HG02938 (cell line): ENCODE results near the gene TMEM258.

Experiments used
- ATAC-seq: cut with Tn5 transposase; IDR thresholded peaks from one replicate; pipeline ENCODE4 v1.9.1; 2021; ENCODE audit warnings: mild to moderate bottlenecking, moderate library complexity; ENCODE audit not compliant: unreplicated experiment

TMEM258 gene

DNA sequence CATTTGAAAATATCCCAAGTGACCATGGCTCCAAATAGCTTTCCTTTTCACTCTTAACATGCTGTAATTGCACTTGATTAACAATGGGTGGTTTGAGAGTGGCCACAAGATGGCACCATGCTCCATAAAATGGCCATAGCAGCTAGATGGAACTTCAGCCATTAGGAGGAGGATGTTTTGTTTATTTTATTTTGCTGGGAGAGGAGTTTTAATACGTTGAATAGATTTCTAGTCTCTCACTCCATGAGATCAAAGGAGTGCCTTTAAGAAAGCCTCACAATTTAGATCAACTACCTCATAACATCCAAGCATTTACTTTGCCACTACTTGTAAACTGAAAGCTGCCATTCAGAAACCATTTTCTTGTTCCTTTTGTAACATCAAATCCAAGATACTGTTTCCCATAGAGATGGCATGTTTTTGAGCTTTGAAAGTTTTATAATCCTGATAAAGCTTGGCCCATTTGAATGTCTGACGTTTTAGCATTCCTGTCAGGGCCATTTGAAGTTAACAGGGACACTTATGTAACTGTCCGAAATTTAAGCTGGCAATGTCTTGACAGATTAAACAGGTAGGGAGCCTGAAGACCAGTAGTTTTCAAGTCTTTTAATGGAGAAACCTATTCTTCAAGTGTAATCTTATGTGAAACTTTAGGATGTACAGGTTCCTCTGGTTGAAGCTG lies 5.0 kb upstream of the TMEM258 start:
- no peak for ATAC-seq

DNA sequence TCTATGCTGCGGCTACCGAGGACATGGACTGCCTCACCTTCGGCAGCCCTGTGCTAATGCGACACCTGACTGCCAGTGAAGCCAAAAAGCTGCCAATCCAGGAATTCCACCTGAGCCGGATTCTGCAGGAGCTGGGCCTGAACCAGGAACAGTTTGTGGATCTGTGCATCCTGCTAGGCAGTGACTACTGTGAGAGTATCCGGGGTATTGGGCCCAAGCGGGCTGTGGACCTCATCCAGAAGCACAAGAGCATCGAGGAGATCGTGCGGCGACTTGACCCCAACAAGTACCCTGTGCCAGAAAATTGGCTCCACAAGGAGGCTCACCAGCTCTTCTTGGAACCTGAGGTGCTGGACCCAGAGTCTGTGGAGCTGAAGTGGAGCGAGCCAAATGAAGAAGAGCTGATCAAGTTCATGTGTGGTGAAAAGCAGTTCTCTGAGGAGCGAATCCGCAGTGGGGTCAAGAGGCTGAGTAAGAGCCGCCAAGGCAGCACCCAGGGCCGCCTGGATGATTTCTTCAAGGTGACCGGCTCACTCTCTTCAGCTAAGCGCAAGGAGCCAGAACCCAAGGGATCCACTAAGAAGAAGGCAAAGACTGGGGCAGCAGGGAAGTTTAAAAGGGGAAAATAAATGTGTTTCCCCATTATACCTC lies 3.6 kb upstream of the TMEM258 start:
- no peak for ATAC-seq

GRCh38 chr11:61795459-61795858 lies 3.1 kb upstream of the TMEM258 start:
- ATAC-seq: no peak

GRCh38 chr11:61794579-61794978 lies 2.2 kb upstream of the TMEM258 start:
- no peak for ATAC-seq

- no peak for ATAC-seq
These were observed 1.4 kb upstream of the TMEM258 start for GRCh38 chr11:61793829-61794204.

- ATAC-seq: peak; percentile 18
These were observed 857 bp upstream of the TMEM258 start for GRCh38 chr11:61793083-61793828.

DNA sequence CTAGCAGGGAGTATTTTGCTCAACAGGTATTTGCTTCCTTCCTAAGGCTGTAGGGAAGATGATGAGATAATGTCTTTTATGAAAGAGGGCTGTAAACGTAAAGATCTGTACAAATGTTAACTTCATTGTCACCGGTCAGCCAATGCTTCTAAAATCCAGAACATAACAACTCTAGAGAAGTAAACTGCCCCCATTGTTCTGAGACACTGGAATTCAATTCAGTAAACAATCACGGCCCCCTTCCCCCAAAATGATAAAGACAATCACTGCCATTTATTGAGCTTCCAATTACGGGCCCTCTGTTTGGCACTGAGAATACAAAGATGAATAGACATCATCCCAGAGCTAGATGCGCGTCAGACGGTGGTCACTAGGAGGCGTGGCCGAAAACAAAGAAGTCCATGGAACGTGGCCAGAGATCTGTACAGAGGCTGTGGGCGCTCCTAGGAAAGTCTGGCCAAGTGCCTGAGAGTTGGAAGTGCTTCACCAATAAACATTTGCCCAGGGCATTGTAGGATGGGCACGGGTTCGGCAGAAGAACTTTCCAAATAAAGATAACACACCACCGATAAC lies 576 bp downstream of the TMEM258 start:
- ATAC-seq: peak; percentile 36

- ATAC-seq: no peak
These were observed 4.4 kb downstream of the TMEM258 start for GRCh38 chr11:61787928-61788491.

- no peak for ATAC-seq
These were observed 6.5 kb downstream of the TMEM258 start for GRCh38 chr11:61785837-61786402.

GRCh38 chr11:61784506-61784805 lies 7.9 kb downstream of the TMEM258 start:
- no peak for ATAC-seq

DNA sequence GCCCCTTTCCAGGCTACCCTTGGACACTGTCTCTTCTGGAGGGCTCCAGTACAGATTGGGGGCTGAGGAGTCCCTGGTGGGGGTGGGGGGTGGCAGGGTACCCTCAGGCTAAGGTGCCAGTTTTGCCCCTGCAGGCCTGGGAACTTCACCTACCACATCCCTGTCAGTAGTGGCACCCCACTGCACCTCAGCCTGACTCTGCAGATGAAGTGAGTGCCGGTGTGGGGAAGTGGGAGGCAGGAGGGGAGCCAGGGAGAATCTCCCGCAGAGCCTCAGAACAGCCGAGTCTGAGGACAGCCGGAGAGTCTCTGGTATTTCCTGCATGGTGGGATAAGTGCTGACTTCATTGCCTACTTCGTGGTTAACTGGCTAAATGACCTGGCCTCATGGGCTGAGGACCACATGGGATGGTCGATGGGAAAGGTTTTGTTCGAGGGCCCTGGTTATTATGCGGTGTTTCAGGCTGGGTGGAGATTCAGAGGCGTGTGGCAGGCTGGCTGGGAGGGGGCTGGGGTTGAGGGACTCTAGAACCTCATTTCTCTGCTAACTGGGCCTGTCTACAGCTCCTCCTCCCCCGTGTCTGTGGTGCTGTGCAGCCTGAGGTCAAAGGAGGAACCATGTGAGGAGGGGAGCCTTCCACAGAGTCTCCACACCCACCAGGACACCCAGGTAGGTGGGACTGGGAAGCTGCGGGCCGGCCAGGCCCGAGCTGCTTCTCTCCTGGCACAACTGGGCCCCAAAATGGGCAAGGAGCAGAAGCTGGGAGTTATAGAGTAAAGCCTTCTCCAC lies 8.5 kb downstream of the TMEM258 start:
- ATAC-seq: no peak

GRCh38 chr11:61782841-61783240 lies 9.6 kb downstream of the TMEM258 start:
- no peak for ATAC-seq

DNA sequence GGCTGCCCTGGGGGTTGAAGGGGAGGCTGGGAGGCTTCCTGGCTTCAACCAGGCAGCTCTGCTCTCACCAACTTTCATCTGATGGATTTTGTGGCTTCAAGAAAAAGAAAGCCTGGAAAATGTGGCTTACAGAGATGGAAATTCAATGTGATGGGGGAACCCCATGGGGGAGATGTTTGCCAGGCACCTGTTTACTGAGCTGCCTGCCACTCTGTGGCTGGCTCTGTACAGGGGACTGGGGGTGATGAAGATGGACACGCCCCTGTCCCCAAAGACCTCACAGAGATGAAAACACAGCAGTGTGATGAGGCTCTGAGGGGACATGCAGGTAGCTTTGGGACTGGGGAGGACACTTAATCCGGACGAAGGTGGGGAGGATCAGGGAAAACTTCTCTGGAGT lies 10.1 kb downstream of the TMEM258 start:
- no peak for ATAC-seq

DNA sequence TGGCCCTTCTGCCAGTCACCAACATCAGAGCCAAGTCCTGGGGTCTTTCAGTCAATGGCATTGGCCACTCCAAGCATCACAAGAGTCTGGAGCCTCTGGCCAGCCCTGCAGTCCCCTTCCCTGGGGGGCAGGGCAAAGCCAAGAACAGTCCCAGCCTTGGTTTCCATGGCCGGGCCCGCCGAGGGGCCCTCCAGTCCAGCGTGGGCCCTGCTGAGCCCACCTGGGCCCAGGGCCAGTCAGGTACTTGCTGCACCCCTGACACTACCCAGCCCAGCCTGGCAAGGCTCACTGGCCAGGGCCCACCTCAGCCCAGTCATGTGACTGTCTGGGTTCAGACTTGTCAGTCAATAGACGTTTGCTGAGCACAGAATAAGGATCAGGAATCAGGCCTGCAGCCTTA lies 10.8 kb downstream of the TMEM258 start:
- ATAC-seq: no peak

DNA sequence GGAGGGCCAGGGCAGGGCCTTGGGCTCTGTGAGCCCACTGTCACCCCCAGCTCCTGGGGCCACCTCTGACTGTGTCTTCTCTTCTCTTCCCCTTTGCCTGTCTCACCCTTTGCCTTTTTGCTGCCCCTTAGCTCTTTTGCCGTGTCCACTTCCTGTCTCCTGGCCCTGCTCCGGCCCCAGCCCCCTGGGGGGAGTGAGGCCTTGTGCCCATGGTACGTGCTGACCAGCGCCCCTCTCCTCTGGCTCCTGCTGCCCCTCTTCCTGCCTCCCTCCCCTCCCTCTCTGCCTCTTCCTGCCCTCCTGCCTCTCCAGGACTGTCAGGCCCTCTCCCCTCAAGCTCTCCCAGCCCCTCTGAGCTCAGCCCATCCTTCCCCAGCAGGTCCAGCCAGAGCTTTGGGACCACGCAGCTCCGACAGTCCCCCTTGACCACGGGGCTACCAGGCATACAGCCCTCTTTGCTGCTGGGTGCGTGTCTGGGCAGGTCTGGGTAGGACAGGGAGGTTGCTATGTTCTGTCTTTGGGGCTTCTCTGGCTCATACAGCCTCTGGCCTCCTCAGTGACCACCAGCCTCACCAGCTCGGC lies 11.7 kb downstream of the TMEM258 start:
- no peak for ATAC-seq

DNA sequence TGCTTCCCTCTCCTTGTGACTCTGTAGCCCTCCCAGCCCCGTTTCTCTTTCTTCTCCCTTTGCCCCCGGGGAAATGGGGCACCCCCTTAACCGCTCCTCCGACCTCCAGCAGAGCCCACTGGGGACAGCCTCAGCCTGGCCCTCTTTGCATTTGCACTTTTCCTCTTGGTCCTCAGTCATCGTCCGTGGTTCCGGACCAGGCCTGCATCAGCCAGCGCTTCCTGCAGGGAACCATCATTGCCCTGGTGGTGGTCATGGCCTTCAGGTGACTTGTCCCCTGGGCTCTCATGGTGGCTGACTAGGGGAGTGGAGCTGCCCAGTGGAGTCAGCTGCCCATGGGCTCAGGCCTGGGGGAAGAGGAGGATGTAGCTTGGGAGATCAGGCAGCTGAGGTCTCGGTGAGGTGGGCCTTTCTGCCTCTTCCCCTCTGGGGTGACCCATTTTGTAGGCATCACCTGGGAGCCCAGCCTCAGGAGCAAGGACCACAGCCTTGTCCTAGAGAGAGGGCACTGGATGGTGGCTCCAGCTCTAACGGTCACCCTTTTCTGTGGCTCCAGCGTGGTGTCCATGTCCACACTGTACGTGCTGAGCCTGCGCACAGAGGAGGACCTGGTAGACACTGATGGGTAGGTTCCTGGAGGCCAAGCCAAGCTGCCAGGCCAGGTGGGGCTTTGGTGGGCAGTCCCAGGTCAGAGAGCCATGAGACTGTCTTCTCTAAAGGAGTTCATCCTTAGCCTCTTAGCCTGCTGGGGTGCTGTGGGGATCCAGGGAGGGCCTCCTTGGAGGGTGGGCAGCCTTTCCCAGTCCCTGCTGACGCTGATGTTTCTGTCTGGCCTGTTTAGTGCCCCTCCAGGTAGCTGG lies 12.5 kb downstream of the TMEM258 start:
- no peak for ATAC-seq

DNA sequence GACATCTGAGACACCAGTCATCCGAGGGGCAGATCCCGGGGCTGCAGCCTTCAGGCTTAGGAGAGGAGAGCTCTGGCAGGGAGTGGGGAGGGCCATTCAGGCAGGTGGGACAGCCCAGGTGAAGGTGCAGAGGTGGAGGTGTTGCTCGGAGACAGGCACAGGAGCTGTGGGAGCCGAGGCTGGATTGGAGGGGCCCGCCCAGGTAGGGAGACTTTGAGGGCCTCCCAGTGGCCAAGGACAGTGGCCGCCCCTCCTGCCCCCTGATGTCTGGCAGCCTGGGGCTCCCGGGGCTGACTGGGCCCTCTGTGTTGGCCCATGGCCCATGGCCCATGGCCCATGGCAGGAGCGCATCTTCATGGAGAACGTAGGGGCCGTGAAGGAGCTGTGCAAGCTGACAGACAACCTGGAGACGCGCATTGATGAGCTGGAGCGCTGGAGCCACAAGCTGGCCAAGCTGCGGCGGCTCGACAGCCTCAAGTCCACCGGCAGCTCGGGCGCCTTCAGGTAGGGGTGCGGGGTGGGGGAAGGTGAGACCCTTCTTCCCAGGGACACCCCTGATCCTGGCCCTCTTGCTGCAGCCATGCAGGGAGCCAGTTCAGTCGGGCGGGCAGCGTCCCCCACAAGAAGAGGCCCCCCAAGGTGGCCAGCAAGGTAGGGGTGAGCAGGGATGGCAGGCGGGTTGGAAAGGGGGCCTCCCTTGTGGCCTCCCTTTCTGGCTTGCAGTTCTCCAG lies 13.3 kb downstream of the TMEM258 start:
- no peak for ATAC-seq

DNA sequence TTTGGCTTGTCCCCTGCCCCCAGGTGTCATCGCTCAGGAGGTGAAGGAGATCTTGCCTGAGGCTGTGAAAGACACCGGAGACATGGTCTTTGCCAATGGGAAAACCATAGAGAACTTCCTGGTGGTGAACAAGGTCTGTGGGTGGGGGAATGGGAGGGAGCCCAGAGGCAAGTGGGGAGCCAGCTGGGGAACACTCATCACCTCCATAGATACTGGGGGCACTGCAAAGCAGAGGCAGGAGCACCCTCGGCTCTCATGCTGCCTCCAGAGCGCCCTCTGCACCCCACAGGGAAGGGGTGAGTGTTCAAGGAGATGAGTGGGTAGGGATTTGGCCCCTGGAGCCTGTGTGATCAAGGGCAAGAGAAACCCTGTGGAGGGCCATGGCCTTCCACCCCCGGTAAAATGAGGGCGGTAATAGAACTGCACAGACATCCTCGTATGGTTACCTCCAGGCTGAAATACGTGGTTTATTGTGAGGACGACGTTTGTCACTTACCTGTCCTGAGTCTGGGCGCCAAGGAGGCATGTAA lies 14.0 kb downstream of the TMEM258 start:
- no peak for ATAC-seq
